Gastrocnemius medialis (tissue), 4 donors: ENCODE results near the gene VASH1.

Experiments used
- CTCF ChIP-seq, 5 experiments: fragments of 450-650 bp in 3 of 5; fragments of 200-600 bp in 2 of 5; sonication (generic) in 2 of 5; IDR thresholded peaks in 4 of 5; conservative IDR thresholded peaks in 1 of 5; 1 replicate in 4 of 5; 2 replicates in 1 of 5; pipeline ENCODE4 v1.5.1; 2016 to 2019; ENCODE audit warnings: antibody characterized with exemption in 5 of 5, mild to moderate bottlenecking in 3 of 5, moderate library complexity in 3 of 5
- POLR2A ChIP-seq, 2 donors: fragments of 450-650 bp; IDR thresholded peaks; one replicate each; pipeline ENCODE4 v1.6.1; 2017; ENCODE audit warnings: antibody characterized with exemption in 2 of 2, mild to moderate bottlenecking in 2 of 2, moderate library complexity in 2 of 2

DNA sequence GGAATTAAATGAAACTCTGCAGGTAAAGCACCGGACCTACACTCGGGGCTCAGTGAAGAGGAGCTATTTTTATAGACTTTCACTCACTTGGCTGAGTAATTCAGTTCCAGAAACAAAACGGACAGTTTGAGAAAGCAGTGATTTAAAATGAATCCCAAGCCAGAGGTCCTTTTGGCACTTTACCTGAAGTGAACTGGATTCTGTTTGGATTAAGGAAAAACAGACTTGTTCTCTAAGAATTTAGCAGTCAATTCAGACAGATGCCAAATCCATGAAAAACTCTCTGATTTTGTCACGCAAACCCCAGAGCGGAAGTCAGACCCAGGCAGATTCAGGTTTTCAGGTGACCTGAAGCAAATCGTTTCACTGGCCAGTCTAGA, 4.9 kb upstream of the VASH1 start:
- TF ChIP-seq CTCF (IDR thresholded peaks at IDR 0.05 in 4 of 5, conservative IDR thresholded peaks at IDR 0.05 in 1 of 5) (no peak), POLR2A (IDR thresholded peaks at IDR 0.05) (no peak)
